ENCODE data around the gene IQCE.
A peak's percentile ranks its signal among the peaks of the same experiment; 100 is the strongest.

The IQCE gene

DNA sequence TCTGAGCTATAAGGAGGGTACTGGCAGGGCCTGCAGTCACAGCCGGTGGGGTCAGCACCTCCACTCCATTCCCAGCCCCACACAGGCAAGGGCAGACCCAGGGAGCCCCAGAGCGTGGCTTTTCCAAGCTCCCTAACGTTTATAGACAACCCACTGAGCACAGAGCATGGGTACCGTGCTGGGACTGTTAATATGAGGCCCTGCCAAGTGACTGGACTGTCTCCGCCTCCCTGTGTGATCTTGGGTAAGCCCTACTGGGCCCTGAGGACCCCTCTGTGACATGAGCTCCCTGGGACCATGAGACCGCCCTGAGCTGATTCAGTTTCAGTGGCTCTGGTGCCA, 85.4 kb downstream of the IQCE start:
- H3K4me3 ChIP-seq (ENCODE audit: low read depth, low read length) = no peak overlapping the region
- H3K9me3 ChIP-seq (ENCODE audit: control insufficient read depth, insufficient read depth, low read length) = no peaks in the 10 kb centered on the region
- H3K9ac ChIP-seq (ENCODE audit: low read depth, low read length) = no peak overlapping the region
- H3K27me3 ChIP-seq (ENCODE audit: control insufficient read depth, insufficient read depth, low read length) = no peaks in the 10 kb centered on the region
- H3K27ac ChIP-seq (ENCODE audit: low read depth, low read length) = no peak overlapping the region
- H3K4me1 ChIP-seq (ENCODE audit: control insufficient read depth, insufficient read depth, low read length) = peaks cover 24% of the 10 kb centered on the region
- H3K36me3 ChIP-seq (ENCODE audit: control insufficient read depth, insufficient read depth, low read length) = peaks cover 17% of the 10 kb centered on the region

DNA sequence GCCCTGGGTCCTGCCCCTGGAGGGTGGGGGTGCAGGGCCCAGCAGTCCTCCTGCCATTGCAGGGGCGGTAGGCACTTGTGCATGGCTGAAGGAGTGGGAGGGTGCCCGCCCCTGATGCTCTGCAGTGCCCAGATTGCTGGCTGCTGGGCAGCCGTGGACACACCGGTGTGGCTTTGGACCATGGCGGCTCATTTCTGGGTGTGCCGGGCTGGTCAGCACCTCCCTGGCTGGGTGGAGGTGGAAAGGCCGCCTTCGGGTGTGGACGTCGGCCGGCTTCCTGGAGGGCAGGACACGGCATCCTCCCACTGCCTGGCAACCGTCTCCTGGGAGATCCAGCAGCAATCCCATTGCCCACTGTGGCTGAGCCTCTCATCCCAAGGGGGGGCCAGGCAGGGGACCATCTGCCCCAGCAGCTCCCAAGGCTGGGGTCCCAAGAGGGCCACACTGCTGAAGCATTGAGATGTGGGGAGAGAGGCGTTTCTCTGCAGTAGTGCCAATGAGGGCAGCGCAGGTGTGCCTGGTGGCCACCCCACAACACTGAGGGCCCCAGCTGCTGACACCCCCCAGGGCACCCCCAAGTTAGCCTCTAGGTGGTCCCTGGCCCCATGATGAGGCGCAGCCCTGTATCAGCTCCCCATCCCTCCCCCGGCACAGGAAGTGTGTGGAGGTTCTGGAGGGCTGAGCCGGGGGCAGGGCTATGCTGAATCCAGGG, 85.9 kb downstream of the IQCE start:
- Histone ChIP-seq H3K9ac (ENCODE audit: low read depth, low read length) (no peak overlapping the region), H3K36me3 (ENCODE audit: control insufficient read depth, insufficient read depth, low read length) (peaks cover 22% of the 10 kb centered on the region), H3K27me3 (ENCODE audit: control insufficient read depth, insufficient read depth, low read length) (no peaks in the 10 kb centered on the region), H3K4me1 (ENCODE audit: control insufficient read depth, insufficient read depth, low read length) (peaks cover 24% of the 10 kb centered on the region), H3K4me3 (ENCODE audit: low read depth, low read length) (no peak overlapping the region), H3K9me3 (ENCODE audit: control insufficient read depth, insufficient read depth, low read length) (no peaks in the 10 kb centered on the region), H3K27ac (ENCODE audit: low read depth, low read length) (peak overlapping the region; percentile 46)

DNA sequence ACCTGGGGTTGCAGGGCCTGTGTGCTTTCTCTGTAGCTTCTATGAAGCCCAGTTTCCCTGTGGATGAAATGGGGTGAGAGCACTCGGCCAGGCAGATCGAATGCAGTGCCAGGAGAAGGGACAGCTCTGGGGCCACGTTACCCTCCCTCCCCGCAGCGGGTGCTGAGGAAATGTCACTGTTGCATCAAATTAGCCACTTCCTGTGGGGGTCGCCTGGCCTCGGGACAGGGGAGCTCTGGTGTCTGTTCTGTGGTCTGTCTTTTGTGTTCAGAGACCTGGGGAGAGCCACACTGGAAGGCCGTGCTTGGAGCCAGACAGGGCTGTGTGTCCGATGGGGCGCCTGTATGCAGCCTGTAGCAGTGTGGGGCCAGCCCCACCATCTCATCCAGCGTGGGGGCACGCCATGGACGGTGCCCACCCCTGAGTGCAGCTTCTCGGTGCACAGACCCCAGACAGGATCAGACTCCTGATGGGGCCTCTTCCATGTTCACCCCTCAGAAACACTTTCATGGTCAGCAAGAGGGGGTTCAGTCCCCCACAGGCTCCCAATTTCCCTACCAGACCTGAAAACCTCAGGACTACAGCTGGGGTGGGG, 86.6 kb downstream of the IQCE start:
- Histone ChIP-seq H3K9ac (ENCODE audit: low read depth, low read length) (peak overlapping the region; percentile 1; the same call in 1 of the 2 replicates), H3K9me3 (ENCODE audit: control insufficient read depth, insufficient read depth, low read length) (no peaks in the 10 kb centered on the region), H3K36me3 (ENCODE audit: control insufficient read depth, insufficient read depth, low read length) (peaks cover 26% of the 10 kb centered on the region), H3K27me3 (ENCODE audit: control insufficient read depth, insufficient read depth, low read length) (no peaks in the 10 kb centered on the region), H3K4me1 (ENCODE audit: control insufficient read depth, insufficient read depth, low read length) (peaks cover 24% of the 10 kb centered on the region), H3K27ac (ENCODE audit: low read depth, low read length) (peak overlapping the region; percentile 46), H3K4me3 (ENCODE audit: low read depth, low read length) (no peak overlapping the region)

DNA sequence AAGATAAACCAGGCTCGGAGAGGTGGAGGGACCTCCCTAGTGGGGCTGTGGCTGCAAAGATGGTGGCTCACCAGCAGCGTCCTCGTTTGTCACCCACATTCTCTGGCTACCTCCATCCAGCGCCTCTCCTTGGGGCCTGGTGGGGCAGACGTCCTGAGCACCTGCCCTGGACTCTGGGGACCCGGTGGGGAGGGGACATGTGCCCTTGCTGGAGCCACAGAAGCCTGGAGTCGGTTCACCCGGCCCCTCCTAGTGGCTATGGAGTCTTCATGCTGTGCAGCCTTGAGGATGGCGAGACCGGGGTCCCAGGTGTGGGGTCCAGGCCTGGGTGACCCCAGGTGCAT, 87.5 kb downstream of the IQCE start:
- H3K27me3 ChIP-seq (ENCODE audit: control insufficient read depth, insufficient read depth, low read length) = no peaks in the 10 kb centered on the region
- no peak overlapping the region for H3K9ac ChIP-seq (ENCODE audit: low read depth, low read length)
- H3K9me3 ChIP-seq (ENCODE audit: control insufficient read depth, insufficient read depth, low read length) = no peaks in the 10 kb centered on the region
- H3K4me3 ChIP-seq (ENCODE audit: low read depth, low read length) = peak overlapping the region; percentile 11; the same call in 1 of the 2 replicates
- no peak overlapping the region for H3K27ac ChIP-seq (ENCODE audit: low read depth, low read length)
- H3K36me3 ChIP-seq (ENCODE audit: control insufficient read depth, insufficient read depth, low read length) = peaks cover 27% of the 10 kb centered on the region
- H3K4me1 ChIP-seq (ENCODE audit: control insufficient read depth, insufficient read depth, low read length) = peaks cover 17% of the 10 kb centered on the region

DNA sequence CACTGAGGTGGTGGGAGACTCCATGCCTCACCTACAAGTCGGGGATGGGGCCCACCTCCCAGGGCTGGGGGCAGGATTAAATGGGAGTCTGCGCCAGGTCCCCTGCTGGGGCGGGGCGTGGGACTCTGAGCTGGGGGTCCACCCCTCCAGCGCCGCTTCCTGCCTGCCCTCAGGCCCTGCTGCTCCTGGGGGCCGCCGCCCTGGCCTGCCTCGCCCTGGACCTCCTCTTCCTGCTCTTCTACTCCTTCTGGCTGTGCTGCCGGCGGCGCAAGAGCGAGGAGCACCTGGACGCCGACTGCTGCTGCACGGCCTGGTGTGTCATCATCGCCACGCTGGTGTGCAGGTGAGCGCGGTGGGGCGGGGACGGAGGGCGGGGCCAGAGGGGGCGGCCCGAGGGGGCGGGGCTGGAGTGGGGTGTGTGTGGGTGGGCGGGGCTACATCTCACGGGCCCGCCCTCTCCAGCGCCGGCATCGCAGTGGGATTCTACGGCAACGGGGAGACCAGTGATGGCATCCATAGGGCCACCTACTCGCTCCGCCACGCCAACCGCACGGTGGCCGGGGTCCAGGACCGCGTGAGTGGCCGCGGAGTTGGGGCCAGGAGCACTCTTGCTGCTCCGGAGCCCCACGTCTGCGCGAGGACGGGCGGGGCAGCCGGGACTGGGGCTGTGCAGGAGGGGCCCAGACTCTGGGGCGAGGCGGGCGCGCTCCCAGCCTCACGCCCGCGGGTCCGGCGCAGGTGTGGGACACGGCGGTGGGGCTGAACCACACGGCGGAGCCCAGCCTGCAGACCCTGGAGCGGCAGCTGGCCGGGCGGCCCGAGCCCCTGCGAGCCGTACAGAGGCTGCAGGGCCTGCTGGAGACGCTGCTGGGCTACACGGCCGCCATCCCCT, 88.1 kb downstream of the IQCE start:
- Histone ChIP-seq H3K4me3 (ENCODE audit: low read depth, low read length) (peak overlapping the region; percentile 11; the same call in 1 of the 2 replicates), H3K27ac (ENCODE audit: low read depth, low read length) (no peak overlapping the region), H3K27me3 (ENCODE audit: control insufficient read depth, insufficient read depth, low read length) (no peaks in the 10 kb centered on the region), H3K9ac (ENCODE audit: low read depth, low read length) (no peak overlapping the region), H3K4me1 (ENCODE audit: control insufficient read depth, insufficient read depth, low read length) (peaks cover 13% of the 10 kb centered on the region), H3K9me3 (ENCODE audit: control insufficient read depth, insufficient read depth, low read length) (no peaks in the 10 kb centered on the region), H3K36me3 (ENCODE audit: control insufficient read depth, insufficient read depth, low read length) (peaks cover 33% of the 10 kb centered on the region)

DNA sequence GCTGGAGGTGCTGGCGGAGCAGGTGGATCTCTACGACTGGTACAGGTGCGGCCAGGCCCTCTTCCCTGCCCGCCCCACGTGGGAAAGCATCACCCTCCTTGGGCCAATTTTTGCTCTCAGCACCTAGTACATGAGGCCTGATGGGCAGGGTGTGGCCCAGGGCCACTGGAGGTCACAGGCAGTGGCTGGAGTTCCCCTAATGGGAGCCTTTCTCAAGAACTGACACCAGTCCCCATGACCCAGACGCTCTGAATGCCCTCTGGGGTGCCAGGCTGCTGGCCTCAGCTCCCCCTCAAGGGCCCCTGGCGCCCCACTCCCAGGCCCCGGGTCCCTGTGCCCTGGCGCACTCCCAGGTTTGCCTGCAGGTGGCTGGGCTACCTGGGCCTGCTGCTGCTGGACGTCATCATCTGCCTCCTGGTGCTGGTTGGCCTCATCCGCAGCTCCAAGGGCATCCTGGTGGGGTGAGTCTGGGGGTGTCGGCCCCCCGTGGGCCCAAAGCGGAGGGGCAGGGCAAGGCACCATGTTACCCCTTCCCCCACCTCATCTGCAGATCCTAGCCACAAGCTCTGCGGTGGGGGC, 88.9 kb downstream of the IQCE start:
- H3K9me3 ChIP-seq (ENCODE audit: control insufficient read depth, insufficient read depth, low read length) = no peaks in the 10 kb centered on the region
- no peaks in the 10 kb centered on the region for H3K27me3 ChIP-seq (ENCODE audit: control insufficient read depth, insufficient read depth, low read length)
- H3K4me3 ChIP-seq (ENCODE audit: low read depth, low read length) = no peak overlapping the region
- H3K9ac ChIP-seq (ENCODE audit: low read depth, low read length) = no peak overlapping the region
- no peak overlapping the region for H3K27ac ChIP-seq (ENCODE audit: low read depth, low read length)
- H3K4me1 ChIP-seq (ENCODE audit: control insufficient read depth, insufficient read depth, low read length) = peaks cover 13% of the 10 kb centered on the region
- H3K36me3 ChIP-seq (ENCODE audit: control insufficient read depth, insufficient read depth, low read length) = peaks cover 34% of the 10 kb centered on the region

DNA sequence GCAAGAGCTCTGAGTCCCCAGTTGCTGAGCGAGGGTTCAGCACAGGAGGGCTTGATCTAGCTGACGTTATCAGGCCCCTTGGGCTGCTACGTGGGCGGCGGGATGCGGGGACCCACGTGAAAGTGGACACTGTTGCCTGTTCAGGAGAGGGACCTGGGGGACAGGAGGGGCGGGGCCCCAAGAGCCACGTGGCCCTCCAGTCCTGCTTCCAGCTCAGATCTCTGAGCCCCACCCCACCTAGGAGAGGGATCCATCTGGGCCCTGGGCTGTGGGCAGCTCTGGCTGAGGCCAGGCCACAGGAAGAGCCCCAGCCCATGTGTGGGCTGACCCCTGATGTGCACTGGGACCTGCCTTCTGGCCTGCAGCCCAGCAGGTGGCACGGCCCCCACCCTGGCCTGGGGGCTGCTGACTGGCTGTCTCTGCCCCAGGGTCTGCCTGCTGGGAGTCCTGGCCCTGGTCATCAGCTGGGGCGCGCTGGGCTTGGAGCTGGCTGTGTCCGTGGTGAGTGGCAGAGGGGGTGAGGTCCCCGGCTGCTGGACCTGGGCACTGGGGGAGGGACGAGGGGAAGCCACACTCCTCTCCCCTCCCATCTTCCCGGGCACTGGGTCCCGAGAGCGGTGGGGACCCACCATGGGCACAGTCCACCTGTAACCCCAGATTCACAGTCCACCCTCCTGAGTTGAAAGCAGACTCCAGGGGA, 90.5 kb downstream of the IQCE start:
- H3K27ac ChIP-seq (ENCODE audit: low read depth, low read length) = no peak overlapping the region
- no peak overlapping the region for H3K4me3 ChIP-seq (ENCODE audit: low read depth, low read length)
- no peaks in the 10 kb centered on the region for H3K9me3 ChIP-seq (ENCODE audit: control insufficient read depth, insufficient read depth, low read length)
- H3K9ac ChIP-seq (ENCODE audit: low read depth, low read length) = no peak overlapping the region
- H3K4me1 ChIP-seq (ENCODE audit: control insufficient read depth, insufficient read depth, low read length) = peaks cover 13% of the 10 kb centered on the region
- peaks cover 39% of the 10 kb centered on the region for H3K36me3 ChIP-seq (ENCODE audit: control insufficient read depth, insufficient read depth, low read length)
- no peaks in the 10 kb centered on the region for H3K27me3 ChIP-seq (ENCODE audit: control insufficient read depth, insufficient read depth, low read length)

DNA sequence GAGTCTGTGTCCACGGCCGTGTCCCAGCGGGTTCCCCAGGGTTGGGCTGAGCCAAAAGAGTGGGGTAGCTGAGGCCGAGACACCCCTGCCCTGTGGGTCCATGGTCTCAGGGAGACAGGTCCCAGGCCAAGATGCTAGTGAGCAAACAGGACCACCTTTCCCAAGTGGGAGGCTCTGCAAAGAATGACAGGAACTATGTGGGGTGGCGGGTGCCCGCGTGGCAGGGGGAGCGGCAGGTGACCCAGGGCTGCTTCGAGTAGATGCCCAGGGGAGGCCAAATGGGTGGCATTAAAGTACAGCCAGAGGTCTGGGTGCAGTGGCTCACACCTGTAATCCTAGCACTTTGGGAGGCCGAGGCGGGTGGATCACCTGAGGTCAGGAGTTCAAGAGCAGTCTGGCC, 91.2 kb downstream of the IQCE start:
- no peak overlapping the region for H3K27ac ChIP-seq (ENCODE audit: low read depth, low read length)
- H3K4me1 ChIP-seq (ENCODE audit: control insufficient read depth, insufficient read depth, low read length) = peaks cover 7% of the 10 kb centered on the region
- H3K9me3 ChIP-seq (ENCODE audit: control insufficient read depth, insufficient read depth, low read length) = no peaks in the 10 kb centered on the region
- H3K4me3 ChIP-seq (ENCODE audit: low read depth, low read length) = no peak overlapping the region
- no peaks in the 10 kb centered on the region for H3K27me3 ChIP-seq (ENCODE audit: control insufficient read depth, insufficient read depth, low read length)
- H3K9ac ChIP-seq (ENCODE audit: low read depth, low read length) = no peak overlapping the region
- H3K36me3 ChIP-seq (ENCODE audit: control insufficient read depth, insufficient read depth, low read length) = peaks cover 39% of the 10 kb centered on the region

DNA sequence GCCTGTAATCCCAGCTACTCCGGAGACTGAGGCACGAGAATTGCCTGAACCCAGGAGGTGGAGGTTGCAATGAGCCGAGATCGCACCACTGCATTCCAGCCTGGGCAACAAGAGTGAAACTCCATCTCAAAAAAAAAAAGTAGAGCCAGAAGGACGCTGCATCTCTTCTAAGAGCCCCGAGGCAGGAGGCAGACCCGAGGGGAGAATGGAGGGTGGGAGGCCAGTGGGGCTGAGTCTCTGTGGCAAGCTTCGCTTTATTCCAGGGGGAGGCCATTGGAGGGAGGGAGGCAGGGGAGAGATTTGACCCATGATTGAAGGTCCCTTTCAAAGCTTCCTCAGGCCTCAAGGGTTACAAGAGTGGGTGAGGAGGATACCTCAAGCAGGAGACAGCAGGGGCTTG, 91.7 kb downstream of the IQCE start:
- H3K9ac ChIP-seq (ENCODE audit: low read depth, low read length) = no peak overlapping the region
- H3K4me1 ChIP-seq (ENCODE audit: control insufficient read depth, insufficient read depth, low read length) = peaks cover 2% of the 10 kb centered on the region
- H3K27ac ChIP-seq (ENCODE audit: low read depth, low read length) = no peak overlapping the region
- H3K36me3 ChIP-seq (ENCODE audit: control insufficient read depth, insufficient read depth, low read length) = peaks cover 39% of the 10 kb centered on the region
- H3K9me3 ChIP-seq (ENCODE audit: control insufficient read depth, insufficient read depth, low read length) = no peaks in the 10 kb centered on the region
- H3K27me3 ChIP-seq (ENCODE audit: control insufficient read depth, insufficient read depth, low read length) = no peaks in the 10 kb centered on the region
- H3K4me3 ChIP-seq (ENCODE audit: low read depth, low read length) = no peak overlapping the region

DNA sequence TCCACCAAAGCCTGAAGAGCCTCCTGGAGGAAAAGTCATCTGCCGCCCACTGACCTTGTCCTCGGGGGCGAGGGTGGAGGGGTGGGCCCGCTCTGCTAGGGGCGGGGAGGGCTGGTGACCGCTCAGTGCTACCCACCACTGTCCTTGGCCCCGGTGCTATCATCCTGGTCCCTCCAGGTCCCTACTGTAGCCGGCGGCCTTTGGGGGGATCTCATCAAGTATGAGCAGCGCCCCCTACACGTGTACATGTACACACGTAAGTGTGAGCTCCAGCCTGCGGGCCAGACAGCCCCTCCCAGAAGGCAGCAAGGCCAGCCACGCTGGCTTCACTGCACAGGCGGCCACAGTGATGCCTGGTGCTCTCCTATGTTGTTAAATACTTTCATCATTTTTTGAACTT, 92.6 kb downstream of the IQCE start:
- no peak overlapping the region for H3K27ac ChIP-seq (ENCODE audit: low read depth, low read length)
- peaks cover 42% of the 10 kb centered on the region for H3K36me3 ChIP-seq (ENCODE audit: control insufficient read depth, insufficient read depth, low read length)

More for the DNA sequence above, 92.6 kb downstream of the IQCE start:
- no peak overlapping the region for H3K9ac ChIP-seq (ENCODE audit: low read depth, low read length)
- H3K27me3 ChIP-seq (ENCODE audit: control insufficient read depth, insufficient read depth, low read length) = no peaks in the 10 kb centered on the region
- no peaks in the 10 kb centered on the region for H3K9me3 ChIP-seq (ENCODE audit: control insufficient read depth, insufficient read depth, low read length)
- no peaks in the 10 kb centered on the region for H3K4me1 ChIP-seq (ENCODE audit: control insufficient read depth, insufficient read depth, low read length)
- no peak overlapping the region for H3K4me3 ChIP-seq (ENCODE audit: low read depth, low read length)
